Measurements from ENCODE around the gene NSD2.

- no peak for TF ChIP-seq CTCF (IDR thresholded peaks at IDR 0.05)
- no peak for TF ChIP-seq POLR2A (IDR thresholded peaks at IDR 0.05)
These were observed 90.4 kb downstream of the NSD2 start for GRCh38 chr4:1961563-1961962.

Measured in right lobe of liver (tissue), 4 donors.